Astrocyte (in vitro differentiated cells and primary cell): Measurements from ENCODE around the gene FRMD4A. TPM values are rescaled to one million over a fixed set of nuclear protein-coding genes. Genes with fewer than 3 reads are reported as not detected.
"Not testable (repeated sequence)": the region's sequence is repeated elsewhere in the genome, so short reads cannot be mapped to it uniquely, and the experiment has no call there.

Experiments used
- DNase-seq: peaks from one replicate; pipeline ENCODE4 v3.0.0-alpha.2; 2010; ENCODE audit warnings: low read depth
- FAIRE-seq: peaks from 2 replicates; lab custom pipeline; 2011; peaks lifted over from hg19 to GRCh38; lab: Jason Lieb, UNC
- H2AFZ ChIP-seq: 2 replicates; pipeline ENCODE4 v1.6.0; 2012; ENCODE audit warnings: low read depth, low read length, inconsistent platforms
- H3K27ac ChIP-seq: 2 replicates; pipeline ENCODE4 v1.5.1; 2011; ENCODE audit warnings: low read depth, low read length, inconsistent platforms
- H3K27me3 ChIP-seq: 2 replicates; pipeline ENCODE4 v1.6.0; 2011; ENCODE audit warnings: low read length, inconsistent platforms; ENCODE audit not compliant: insufficient read depth
- H3K36me3 ChIP-seq: 2 replicates; pipeline ENCODE4 v1.5.1; 2011; ENCODE audit warnings: low read length, inconsistent platforms; ENCODE audit not compliant: insufficient read depth
- H3K4me1 ChIP-seq: 2 replicates; pipeline ENCODE4 v1.5.1; 2011; ENCODE audit warnings: low read length, inconsistent platforms; ENCODE audit not compliant: insufficient read depth
- H3K4me2 ChIP-seq: 2 replicates; pipeline ENCODE4 v1.6.0; 2012; ENCODE audit warnings: low read length, inconsistent platforms
- H3K4me3 ChIP-seq: 2 replicates; pipeline ENCODE4 v1.5.1; 2011; ENCODE audit warnings: low read depth, mild to moderate bottlenecking, low read length, inconsistent platforms; ENCODE audit not compliant: insufficient read depth
- H3K79me2 ChIP-seq: 2 replicates; pipeline ENCODE4 v1.6.0; 2012; ENCODE audit warnings: mild to moderate bottlenecking, low read length, inconsistent platforms; ENCODE audit not compliant: insufficient read depth
- H3K9ac ChIP-seq: 2 replicates; pipeline ENCODE4 v1.6.0; 2012; ENCODE audit warnings: mild to moderate bottlenecking, low read length, inconsistent platforms
- H3K9me3 ChIP-seq: 2 replicates; pipeline ENCODE4 v1.5.1; 2012; ENCODE audit warnings: low read depth, mild to moderate bottlenecking, low read length, inconsistent platforms; ENCODE audit not compliant: insufficient read depth
- H4K20me1 ChIP-seq: 2 replicates; pipeline ENCODE4 v1.6.0; 2012; ENCODE audit warnings: low read length, inconsistent platforms; ENCODE audit not compliant: insufficient read depth
- H3K27ac Mint-ChIP-seq: one replicate; pipeline ENCODE4 v1.8.0; 2021; ENCODE audit warnings: mild to moderate bottlenecking, mixed read lengths; ENCODE audit not compliant: unreplicated experiment
- H3K27me3 Mint-ChIP-seq: one replicate; pipeline ENCODE4 v1.8.0; 2021; ENCODE audit warnings: low read depth, mixed read lengths; ENCODE audit not compliant: unreplicated experiment
- H3K36me3 Mint-ChIP-seq: one replicate; pipeline ENCODE4 v1.8.0; 2021; ENCODE audit warnings: low read depth, mixed read lengths; ENCODE audit not compliant: unreplicated experiment
- H3K4me1 Mint-ChIP-seq: one replicate; pipeline ENCODE4 v1.8.0; 2021; ENCODE audit warnings: low read depth, mixed read lengths; ENCODE audit not compliant: unreplicated experiment
- H3K4me3 Mint-ChIP-seq: one replicate; pipeline ENCODE4 v1.8.0; 2021; ENCODE audit warnings: mild to moderate bottlenecking, moderate library complexity, mixed read lengths; ENCODE audit not compliant: unreplicated experiment
- H3K9me3 Mint-ChIP-seq: one replicate; pipeline ENCODE4 v1.8.0; 2021; ENCODE audit warnings: mild to moderate bottlenecking, mixed read lengths; ENCODE audit not compliant: unreplicated experiment
- CTCF ChIP-seq: IDR thresholded peaks from 2 replicates; pipeline ENCODE4 v1.5.1; 2011; ENCODE audit warnings: low read depth, mild to moderate bottlenecking, inconsistent platforms, low read length, moderate library complexity; ENCODE audit not compliant: insufficient read depth
- EZH2 ChIP-seq: IDR thresholded peaks from 2 replicates; pipeline ENCODE4 v1.6.1; 2012; ENCODE audit warnings: mild to moderate bottlenecking, low read length, inconsistent platforms; ENCODE audit not compliant: insufficient read depth
- total RNA-seq: library from RNA; stranded (reverse); gene quantifications from 2 replicates; pipeline ENCODE4 v1.2.1, GENCODE V29; 2021

The FRMD4A gene
- total RNA-seq, 1 donor from 2014 or later = 82.5 TPM

DNA sequence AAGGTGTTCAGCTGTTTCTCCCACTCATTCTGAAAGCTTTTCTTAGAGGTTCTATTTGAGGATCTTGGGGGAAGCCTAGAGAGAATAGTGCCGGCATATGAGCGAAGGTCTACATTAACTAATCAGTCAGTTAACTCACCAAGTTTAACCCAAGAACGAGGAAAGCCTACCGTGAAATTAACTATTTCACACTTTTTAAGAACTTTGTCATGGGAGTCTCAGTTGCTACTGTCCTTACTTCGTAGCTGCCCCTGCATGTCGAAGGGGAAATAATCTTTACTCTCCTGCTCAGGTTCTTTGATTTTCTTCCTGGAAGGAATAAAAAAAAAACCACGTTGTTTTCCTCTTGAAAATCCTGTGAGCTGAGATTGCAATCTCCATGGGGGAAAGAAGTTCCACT, 115.1 kb downstream of the FRMD4A start:
- Mint-ChIP-seq H3K4me3 (no peak overlapping the region), H3K9me3 (peaks cover 3% of the 10 kb centered on the region), H3K27ac (no peak overlapping the region), H3K4me1 (peaks cover 14% of the 10 kb centered on the region), H3K36me3 (no peaks in the 10 kb centered on the region), H3K27me3 (peaks cover 16% of the 10 kb centered on the region)
- Histone ChIP-seq H3K79me2 (no peaks in the 10 kb centered on the region), H3K9ac (no peak overlapping the region), H4K20me1 (no peaks in the 10 kb centered on the region), H3K36me3 (no peaks in the 10 kb centered on the region), H3K4me1 (peaks cover 17% of the 10 kb centered on the region), H3K4me2 (no peak overlapping the region), H3K4me3 (no peak overlapping the region), H3K9me3 (no peaks in the 10 kb centered on the region), H3K27ac (no peak overlapping the region), H2AFZ (no peak overlapping the region), H3K27me3 (peaks cover 3% of the 10 kb centered on the region)
- TF ChIP-seq EZH2 (no peak), CTCF (no peak)
- FAIRE-seq = no peak
- DNase-seq = no peak

- not testable (repeated sequence) for H3K27me3 ChIP-seq, DNase-seq, H3K27ac ChIP-seq, FAIRE-seq, H3K4me2 ChIP-seq, H3K4me1 Mint-ChIP-seq, H3K27ac Mint-ChIP-seq, H4K20me1 ChIP-seq, H2AFZ ChIP-seq, H3K4me3 ChIP-seq, H3K4me3 Mint-ChIP-seq, H3K9me3 ChIP-seq, H3K36me3 Mint-ChIP-seq, H3K9ac ChIP-seq, H3K4me1 ChIP-seq, H3K36me3 ChIP-seq, H3K79me2 ChIP-seq, H3K9me3 Mint-ChIP-seq
- peaks cover 20% of the 10 kb centered on the region for H3K27me3 Mint-ChIP-seq
These were observed 117.0 kb downstream of the FRMD4A start for GRCh38 chr10:14213703-14214102.

DNA sequence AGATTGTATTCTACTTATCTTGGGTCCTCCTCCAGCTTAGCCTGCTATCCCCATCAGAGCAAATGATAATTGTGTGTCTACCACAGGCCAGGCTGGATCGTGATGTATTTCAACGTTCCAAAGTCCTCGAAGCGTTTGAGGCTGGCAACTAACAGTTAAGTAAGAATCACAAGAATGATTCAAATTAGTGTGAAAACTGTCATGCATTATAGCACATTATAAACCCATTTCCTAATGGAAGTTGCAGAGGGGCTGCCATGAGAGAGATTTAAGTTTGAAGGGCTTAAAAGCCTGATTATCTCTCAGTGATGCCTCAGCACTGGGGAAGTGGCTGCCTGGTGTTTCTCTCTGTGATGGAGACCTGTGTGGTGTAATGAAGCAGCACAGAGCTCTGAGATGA, 119.1 kb downstream of the FRMD4A start:
- Histone ChIP-seq H3K9me3 (no peaks in the 10 kb centered on the region), H3K4me3 (no peak overlapping the region), H3K27me3 (peaks cover 6% of the 10 kb centered on the region), H3K36me3 (no peaks in the 10 kb centered on the region), H3K27ac (no peak overlapping the region), H3K4me1 (no peaks in the 10 kb centered on the region), H4K20me1 (no peaks in the 10 kb centered on the region), H3K4me2 (no peak overlapping the region), H3K79me2 (no peaks in the 10 kb centered on the region), H2AFZ (no peak overlapping the region), H3K9ac (no peak overlapping the region)
- Mint-ChIP-seq H3K9me3 (peaks cover 3% of the 10 kb centered on the region), H3K27me3 (peaks cover 20% of the 10 kb centered on the region), H3K4me1 (no peaks in the 10 kb centered on the region), H3K36me3 (peaks cover 3% of the 10 kb centered on the region), H3K27ac (no peak overlapping the region), H3K4me3 (no peak overlapping the region)
- no peak for DNase-seq
- no peak for FAIRE-seq
- no peak for TF ChIP-seq EZH2
- TF ChIP-seq CTCF = no peak
